Endothelial cell of umbilical vein (primary cell): ENCODE results near the gene JARID2. TPM values are rescaled to one million over a fixed set of nuclear protein-coding genes. Genes with fewer than 3 reads are reported as not detected.

Source experiments
- BruUV-seq: library from RNA; stranded (reverse); fragments of 400-500 nt; replicated peaks from 2 replicates; lab custom pipeline; 2021; lab: Mats Ljungman, UMichigan
- CTCF ChIA-PET: fragments of 300-600, 350-600 bp; sonication (Branson Sonifier 250); formaldehyde crosslinking; loops from one replicate; lab custom pipeline; 2021; ENCODE audit warnings: antibody characterized with exemption, inconsistent platforms; lab: Charles Lee
- POLR2A ChIA-PET: fragments of 300-600, 350-600 bp; sonication (Branson Sonifier 250); formaldehyde crosslinking; loops from one replicate; lab custom pipeline; 2021; ENCODE audit warnings: antibody characterized with exemption, inconsistent platforms; lab: Charles Lee
- DNase-seq: peaks from one replicate; pipeline ENCODE4 v3.0.0-alpha.2; 2011; ENCODE audit warnings: low read depth, low spot score
- FAIRE-seq: peaks from 2 replicates; lab custom pipeline; 2011; peaks lifted over from hg19 to GRCh38; lab: Jason Lieb, UNC
- H2AFZ ChIP-seq: 2 replicates; pipeline ENCODE4 v1.6.0; 2012; ENCODE audit warnings: low read depth, low read length, control low read depth, inconsistent platforms
- H3K27ac ChIP-seq: 2 replicates; pipeline ENCODE4 v1.5.1; 2011; ENCODE audit warnings: low read depth, mild to moderate bottlenecking, control low read depth, low read length, moderate library complexity; ENCODE audit not compliant: insufficient read depth
- H3K27me3 ChIP-seq, 2 experiments: 2 replicates each; pipeline versions ENCODE4 v1.6.0 to v1.6.1; 2011; ENCODE audit warnings: low read length in 2 of 2, mixed read lengths in 1 of 2; ENCODE audit not compliant: control insufficient read depth in 2 of 2, insufficient read depth in 2 of 2
- H3K36me3 ChIP-seq, 2 experiments: 2 replicates in 1 of 2; 3 replicates in 1 of 2; pipeline ENCODE4 v1.5.1; 2011; ENCODE audit warnings: low read length in 2 of 2, mild to moderate bottlenecking in 1 of 2, moderate library complexity in 1 of 2; ENCODE audit not compliant: control insufficient read depth in 2 of 2, insufficient read depth in 2 of 2; ENCODE audit errors: extremely low read depth in 1 of 2
- H3K4me1 ChIP-seq: 3 replicates; pipeline ENCODE4 v1.5.1; 2011; ENCODE audit warnings: mild to moderate bottlenecking, low read length; ENCODE audit not compliant: control insufficient read depth, insufficient read depth; ENCODE audit errors: extremely low read depth
- H3K4me2 ChIP-seq: 2 replicates; pipeline ENCODE4 v1.6.1; 2011; ENCODE audit warnings: low read length, control low read depth, mixed read lengths; ENCODE audit not compliant: insufficient read depth
- H3K4me3 ChIP-seq, 3 experiments: fragments of 200-600 bp in 1 of 3; sonication (generic), shearing (Covaris generic) in 1 of 3; replicated peaks in 1 of 3; 2 replicates each; pipeline ENCODE4 v1.5.1; 2011 to 2016; ENCODE audit warnings: control low read depth in 3 of 3, low read length in 3 of 3, mild to moderate bottlenecking in 2 of 3, inconsistent platforms in 1 of 3, low read depth in 1 of 3, moderate library complexity in 1 of 3; ENCODE audit not compliant: insufficient read depth in 1 of 3
- H3K79me2 ChIP-seq: 2 replicates; pipeline ENCODE4 v1.6.0; 2012; ENCODE audit warnings: low read length, inconsistent platforms; ENCODE audit not compliant: control insufficient read depth, insufficient read depth
- H3K9ac ChIP-seq: replicated peaks from 2 replicates; pipeline ENCODE3; 2011; ENCODE audit warnings: low read length, control low read depth; ENCODE audit not compliant: insufficient read depth; ENCODE audit errors: extremely low read depth
- H3K9me1 ChIP-seq: replicated peaks from 3 replicates; pipeline ENCODE4 v1.6.0; 2011; ENCODE audit warnings: mild to moderate bottlenecking, low read length; ENCODE audit not compliant: control insufficient read depth, insufficient read depth; ENCODE audit errors: extremely low read depth
- H3K9me3 ChIP-seq: replicated peaks from 2 replicates; pipeline ENCODE4 v1.5.1; 2012; ENCODE audit warnings: low read length, inconsistent platforms; ENCODE audit not compliant: control insufficient read depth, insufficient read depth
- H4K20me1 ChIP-seq: replicated peaks from 2 replicates; pipeline ENCODE3; 2011; ENCODE audit warnings: mild to moderate bottlenecking, low read length; ENCODE audit not compliant: control insufficient read depth, insufficient read depth; ENCODE audit errors: extremely low read depth
- FOS ChIP-seq: IDR thresholded peaks from 2 replicates; pipeline ENCODE4 v1.6.1; 2011; ENCODE audit warnings: mild to moderate bottlenecking, low read length, moderate library complexity, borderline replicate concordance; ENCODE audit not compliant: insufficient read depth
- GATA2 ChIP-seq: IDR thresholded peaks from 2 replicates; pipeline ENCODE4 v1.7.0; 2011; ENCODE audit warnings: low read depth, mild to moderate bottlenecking, moderate library complexity, mixed read lengths, low read length; ENCODE audit not compliant: insufficient read length, insufficient read depth
- JUN ChIP-seq: IDR thresholded peaks from 2 replicates; pipeline ENCODE4 v1.6.1; 2011; ENCODE audit warnings: borderline replicate concordance, low read depth; ENCODE audit not compliant: insufficient read length, insufficient read depth
- MYC ChIP-seq: IDR thresholded peaks from one replicate; pipeline ENCODE4 v1.6.1; 2011; ENCODE audit warnings: mild to moderate bottlenecking, low read depth, low read length
- POLR2AphosphoS5 ChIP-seq: IDR thresholded peaks from 2 replicates; pipeline ENCODE4 v1.6.1; 2012; ENCODE audit warnings: low read depth, mild to moderate bottlenecking, control low read depth, low read length, moderate library complexity; ENCODE audit not compliant: insufficient read depth
- dilution Hi-C: fragments of 300-500 bp; cut with MboI; formaldehyde crosslinking; loops from one replicate; pipeline ENCODE4 v1.15.0; 2019; ENCODE audit warnings: low sequenced_read_pairs; ENCODE audit not compliant: extremely low pct_ligation_motif_present
- intact Hi-C: fragments of 100-400 bp; cut with micrococcal nuclease; formaldehyde crosslinking; loops from one replicate; pipeline ENCODE4 v1.10.0; 2022
- polyA plus RNA-seq, 4 experiments: library from polyadenylated mRNA; depleted of rRNA in 3 of 4; stranded (reverse) in 3 of 4; unstranded in 1 of 4; fragments of >200 nt; gene quantifications; 2 replicates each; pipeline versions ENCODE4 v1.2.1 to v1.2.3, GENCODE V29; 2011 to 2012; ENCODE audit warnings: missing spikeins in 1 of 4
- total RNA-seq: library from RNA; stranded (reverse); gene quantifications from 2 replicates; pipeline ENCODE4 v1.2.3, GENCODE V29; 2021
- TF ChIP-seq, protein P1 (sequence below), 2 donors: IDR thresholded peaks; 1 replicate in 1 of 2; 2 replicates in 1 of 2; pipeline ENCODE4 v1.5.1; 2011; ENCODE audit warnings: low read length in 2 of 2, mild to moderate bottlenecking in 2 of 2, moderate library complexity in 2 of 2, control low read depth in 1 of 2, inconsistent platforms in 1 of 2, low read depth in 1 of 2; ENCODE audit not compliant: insufficient read depth in 1 of 2; ENCODE audit errors: extremely low read depth in 1 of 2
- TF ChIP-seq, protein P2 (sequence below): IDR thresholded peaks from 2 replicates; pipeline ENCODE4 v1.6.1; 2011; ENCODE audit not compliant: insufficient read depth, insufficient read length

JARID2 gene
- total and polyA plus RNA-seq, 2 donors (not counting 3 experiments of a cell fraction or from before 2014, with no cell fraction given), result 2.9 to 10.6 TPM

DNA sequence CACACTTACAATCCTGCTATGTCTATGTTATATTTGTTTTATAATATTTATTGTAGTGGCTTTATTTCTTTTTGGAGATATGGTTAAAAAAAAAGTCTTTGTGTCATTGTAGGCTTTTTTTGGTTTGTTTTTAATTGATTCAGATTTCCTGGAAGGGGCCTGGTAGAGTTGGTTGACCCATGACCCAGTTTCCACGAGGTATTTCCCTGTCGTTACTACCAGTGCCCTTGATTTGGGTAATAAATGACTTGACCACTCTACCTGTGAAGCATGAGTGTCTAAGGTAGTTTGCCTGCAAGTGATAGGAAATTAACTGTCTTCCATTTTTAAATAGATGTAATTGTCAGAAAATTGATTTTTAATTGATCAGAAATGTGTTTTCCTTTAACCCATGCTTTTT is 121.0 kb downstream of the JARID2 start:
- no peak overlapping the region for H3K4me3 ChIP-seq
- H3K79me2 ChIP-seq, result no peaks in the 10 kb centered on the region
- H3K4me2 ChIP-seq, result no peak overlapping the region
- H3K9me1 ChIP-seq, result no peaks in the 10 kb centered on the region
- H3K9me3 ChIP-seq, result no peaks in the 10 kb centered on the region
- dilution Hi-C loops (no loop called here), intact Hi-C loops (no loop called here)
- no peaks in the 10 kb centered on the region for H3K27me3 ChIP-seq
- DNase-seq, result no peak
- H3K27ac ChIP-seq, result no peak overlapping the region
- H4K20me1 ChIP-seq, result peaks cover 2% of the 10 kb centered on the region
- H2AFZ ChIP-seq, result no peak overlapping the region
- CTCF ChIA-PET, result no interaction called here
- no peaks in the 10 kb centered on the region for H3K4me1 ChIP-seq
- H3K36me3 ChIP-seq, result no peaks in the 10 kb centered on the region
- no peak for FAIRE-seq
- no peak for TF ChIP-seq POLR2AphosphoS5
- POLR2A ChIA-PET, result no interaction called here
- H3K9ac ChIP-seq, result no peak overlapping the region
- no TSS peak for BruUV-seq

DNA sequence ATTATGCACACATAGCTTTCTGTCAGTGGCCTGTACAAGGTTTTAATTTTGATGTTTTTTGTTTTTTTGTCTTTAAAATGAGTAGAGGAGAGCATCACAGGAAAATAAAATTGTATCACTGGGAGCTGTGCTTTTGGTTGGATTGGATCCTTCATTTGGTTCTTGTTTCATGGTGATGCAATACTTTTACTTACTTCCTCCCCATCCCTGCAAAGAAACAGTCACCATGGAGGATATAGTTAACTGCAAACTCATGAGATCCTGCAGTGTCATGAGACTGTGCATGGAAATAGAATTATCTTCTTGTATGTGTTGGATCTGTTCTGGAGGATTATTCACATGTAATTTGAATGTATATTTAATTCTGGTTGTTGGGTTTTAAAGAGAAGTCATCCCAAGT is 122.3 kb downstream of the JARID2 start:
- intact Hi-C loops, result no loop called here
- H3K36me3 ChIP-seq, result no peaks in the 10 kb centered on the region
- no peaks in the 10 kb centered on the region for H3K9me3 ChIP-seq
- H3K79me2 ChIP-seq, result no peaks in the 10 kb centered on the region
- POLR2A ChIA-PET, result no interaction called here
- CTCF ChIA-PET, result no interaction called here
- no peaks in the 10 kb centered on the region for H3K9me1 ChIP-seq
- H3K27ac ChIP-seq, result no peak overlapping the region
- H3K4me2 ChIP-seq, result no peak overlapping the region
- no peaks in the 10 kb centered on the region for H3K4me1 ChIP-seq
- DNase-seq (no peak), FAIRE-seq (no peak)
- H2AFZ ChIP-seq, result no peak overlapping the region
- H4K20me1 ChIP-seq, result no peaks in the 10 kb centered on the region
- no peak overlapping the region for H3K4me3 ChIP-seq
- H3K9ac ChIP-seq, result no peak overlapping the region
- TF ChIP-seq, protein P1, sequence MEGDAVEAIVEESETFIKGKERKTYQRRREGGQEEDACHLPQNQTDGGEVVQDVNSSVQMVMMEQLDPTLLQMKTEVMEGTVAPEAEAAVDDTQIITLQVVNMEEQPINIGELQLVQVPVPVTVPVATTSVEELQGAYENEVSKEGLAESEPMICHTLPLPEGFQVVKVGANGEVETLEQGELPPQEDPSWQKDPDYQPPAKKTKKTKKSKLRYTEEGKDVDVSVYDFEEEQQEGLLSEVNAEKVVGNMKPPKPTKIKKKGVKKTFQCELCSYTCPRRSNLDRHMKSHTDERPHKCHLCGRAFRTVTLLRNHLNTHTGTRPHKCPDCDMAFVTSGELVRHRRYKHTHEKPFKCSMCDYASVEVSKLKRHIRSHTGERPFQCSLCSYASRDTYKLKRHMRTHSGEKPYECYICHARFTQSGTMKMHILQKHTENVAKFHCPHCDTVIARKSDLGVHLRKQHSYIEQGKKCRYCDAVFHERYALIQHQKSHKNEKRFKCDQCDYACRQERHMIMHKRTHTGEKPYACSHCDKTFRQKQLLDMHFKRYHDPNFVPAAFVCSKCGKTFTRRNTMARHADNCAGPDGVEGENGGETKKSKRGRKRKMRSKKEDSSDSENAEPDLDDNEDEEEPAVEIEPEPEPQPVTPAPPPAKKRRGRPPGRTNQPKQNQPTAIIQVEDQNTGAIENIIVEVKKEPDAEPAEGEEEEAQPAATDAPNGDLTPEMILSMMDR (IDR thresholded peaks at IDR 0.05; ENCODE audit: extremely low read depth in 1 of 2, insufficient read depth in 1 of 2, low read depth in 1 of 2, low read length in 2 of 2), result no peak
- TF ChIP-seq JUN, result no peak
- TF ChIP-seq MYC, result no peak
- no peak for TF ChIP-seq GATA2
- no peak for TF ChIP-seq FOS
- no peak for TF ChIP-seq POLR2AphosphoS5
- TF ChIP-seq, protein P2, sequence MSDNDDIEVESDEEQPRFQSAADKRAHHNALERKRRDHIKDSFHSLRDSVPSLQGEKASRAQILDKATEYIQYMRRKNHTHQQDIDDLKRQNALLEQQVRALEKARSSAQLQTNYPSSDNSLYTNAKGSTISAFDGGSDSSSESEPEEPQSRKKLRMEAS, result no peak
- BruUV-seq, result no TSS peak
- dilution Hi-C loops, result no loop called here
- no peaks in the 10 kb centered on the region for H3K27me3 ChIP-seq
